HepG2 (cell line): ENCODE measurements around the gene C2CD2. TPM values are rescaled to one million over a fixed set of nuclear protein-coding genes. Genes with fewer than 3 reads are reported as not detected.

ENCODE experiments used
- ATAC-seq: fragments of 200-7000 bp; cut with Tn5 transposase; 3 replicates; pipeline ENCODE4 v1.9.1; 2020; ENCODE audit warnings: mild to moderate bottlenecking, moderate library complexity
- BruUV-seq: library from RNA; stranded (reverse); fragments of 400-500 nt; replicated peaks from 2 replicates; lab custom pipeline; 2021; lab: Mats Ljungman, UMichigan
- CTCF ChIA-PET: fragments of 300-600 bp; formaldehyde crosslinking; extraction: SDS; loops from one replicate; lab custom pipeline; 2021; ENCODE audit warnings: low total read pairs, inconsistent platforms, low intra/inter-chr PET ratio; lab: Yijun Ruan, JAX
- POLR2A ChIA-PET: fragments of 350-600 bp; sonication (Branson Sonifier 250); formaldehyde crosslinking; loops from one replicate; lab custom pipeline; 2020; ENCODE audit warnings: antibody characterized with exemption, inconsistent platforms; lab: Yijun Ruan, JAX
- DNase-seq: peaks from one replicate; pipeline ENCODE4 v3.0.0-alpha.2; 2015; ENCODE audit warnings: low spot score
- FAIRE-seq: peaks from 3 replicates; lab custom pipeline; 2011; peaks lifted over from hg19 to GRCh38; lab: Jason Lieb, UNC
- H2AFZ ChIP-seq: one replicate; pipeline ENCODE4 v1.6.1; 2011; ENCODE audit warnings: low read length, inconsistent platforms
- H3K27ac ChIP-seq: fragments of 300-600 bp; 3 replicates; pipeline ENCODE4 v1.8.0; 2011; ENCODE audit warnings: mixed run types, mild to moderate bottlenecking, mixed read lengths, low read length, inconsistent platforms; ENCODE audit not compliant: insufficient read depth; ENCODE audit errors: extremely low read length
- H3K27me3 ChIP-seq, 2 experiments: fragments of 200-600 bp in 1 of 2; 2 replicates in 1 of 2; 3 replicates in 1 of 2; pipeline versions ENCODE4 v1.6.0 to v1.8.0; 2011; ENCODE audit warnings: low read length in 2 of 2, mild to moderate bottlenecking in 2 of 2, moderate library complexity in 2 of 2, inconsistent platforms in 1 of 2; ENCODE audit not compliant: insufficient read depth in 2 of 2, control insufficient read depth in 1 of 2
- H3K36me3 ChIP-seq, 2 experiments: fragments of 200-600 bp in 1 of 2; replicated peaks in 1 of 2; 2 replicates in 1 of 2; 3 replicates in 1 of 2; pipeline versions ENCODE4 v1.5.1 to v1.8.0; 2011; ENCODE audit warnings: low read length in 2 of 2, inconsistent platforms in 1 of 2; ENCODE audit not compliant: insufficient read depth in 2 of 2, control insufficient read depth in 1 of 2
- H3K4me1 ChIP-seq: 2 replicates; pipeline ENCODE4 v1.5.1; 2012; ENCODE audit warnings: low read length, inconsistent platforms; ENCODE audit not compliant: insufficient read depth
- H3K4me2 ChIP-seq: 2 replicates; pipeline ENCODE4 v1.6.0; 2011; ENCODE audit warnings: low read depth, low read length, inconsistent platforms
- H3K4me3 ChIP-seq, 3 experiments: fragments of 200-600 bp in 1 of 3; sonication (generic), shearing (Covaris generic) in 1 of 3; replicated peaks in 1 of 3; 2 replicates each; pipeline ENCODE4 v1.5.1; 2011 to 2016; ENCODE audit warnings: low read length in 3 of 3, inconsistent platforms in 2 of 3, low read depth in 2 of 3, mild to moderate bottlenecking in 2 of 3, control low read depth in 1 of 3, mixed read lengths in 1 of 3; ENCODE audit not compliant: insufficient read depth in 1 of 3
- H3K79me2 ChIP-seq: one replicate; pipeline ENCODE4 v1.6.1; 2011; ENCODE audit warnings: low read length, inconsistent platforms; ENCODE audit not compliant: insufficient read depth
- H3K9ac ChIP-seq: 2 replicates; pipeline ENCODE4 v1.6.0; 2011; ENCODE audit warnings: mild to moderate bottlenecking, low read depth, low read length, inconsistent platforms; ENCODE audit not compliant: insufficient read depth
- H3K9me3 ChIP-seq: 2 replicates; pipeline ENCODE4 v1.5.1; 2012; ENCODE audit warnings: mild to moderate bottlenecking, low read length
- H4K20me1 ChIP-seq: 2 replicates; pipeline ENCODE4 v1.6.0; 2011; ENCODE audit warnings: inconsistent platforms, mild to moderate bottlenecking, low read length, moderate library complexity; ENCODE audit not compliant: insufficient read depth
- EEA1 ChIP-seq: sonication (generic); formaldehyde crosslinking; IDR thresholded peaks from 2 replicates; pipeline ENCODE4 v1.5.1; 2020; ENCODE audit warnings: mild to moderate bottlenecking, missing genetic modification reagents, borderline replicate concordance
- IRF9 ChIP-seq: sonication (generic); formaldehyde crosslinking; IDR thresholded peaks from 2 replicates; pipeline ENCODE4 v1.8.0; 2022; ENCODE audit warnings: missing genetic modification reagents, mild to moderate bottlenecking, borderline replicate concordance
- KMT2A ChIP-seq: sonication (generic); formaldehyde crosslinking; IDR thresholded peaks from 2 replicates; pipeline ENCODE4 v1.4.0; 2020; ENCODE audit warnings: missing genetic modification reagents
- MAFK ChIP-seq, 2 experiments: IDR thresholded peaks in 1 of 2; conservative IDR thresholded peaks in 1 of 2; 2 replicates each; pipeline ENCODE4 v1.6.1; 2011; ENCODE audit warnings: improper control_type of control experiment in 2 of 2, low read length in 2 of 2
- MXD4 ChIP-seq: IDR thresholded peaks from 2 replicates; pipeline ENCODE4 v1.6.1; 2016; ENCODE audit warnings: mild to moderate bottlenecking, missing biosample characterization, missing genetic modification reagents
- NFE2L2 ChIP-seq: fragments of 150-350 bp; IDR thresholded peaks from 2 replicates; pipeline ENCODE4 v1.6.1; 2014; ENCODE audit warnings: low read length
- PAWR ChIP-seq: sonication (generic); formaldehyde crosslinking; IDR thresholded peaks from 2 replicates; pipeline ENCODE4 v1.4.0; 2020; ENCODE audit warnings: missing genetic modification reagents, mild to moderate bottlenecking, borderline replicate concordance
- SETDB1 ChIP-seq: sonication (generic); formaldehyde crosslinking; IDR thresholded peaks from 2 replicates; pipeline ENCODE4 v1.5.1; 2020; ENCODE audit warnings: missing genetic modification reagents, mild to moderate bottlenecking, borderline replicate concordance
- TAF15 ChIP-seq: fragments of 200-400 bp; formaldehyde crosslinking; IDR thresholded peaks from one replicate; pipeline ENCODE4 v1.6.1; 2018; ENCODE audit warnings: mild to moderate bottlenecking, low read depth, low read length; ENCODE audit not compliant: poor library complexity, severe bottlenecking
- TBP ChIP-seq: sonication (generic); formaldehyde crosslinking; IDR thresholded peaks from 2 replicates; pipeline ENCODE4 v1.5.0; 2020; ENCODE audit warnings: missing genetic modification reagents
- TFE3 ChIP-seq: IDR thresholded peaks from 2 replicates; pipeline ENCODE4 v1.6.1; 2016
- ZBTB2 ChIP-seq: sonication (generic); formaldehyde crosslinking; IDR thresholded peaks from 2 replicates; pipeline ENCODE4 v1.8.0; 2022; ENCODE audit warnings: low read depth, missing genetic modification reagents
- ZBTB44 ChIP-seq: sonication (generic); formaldehyde crosslinking; IDR thresholded peaks from 2 replicates; pipeline ENCODE4 v1.4.0; 2020; ENCODE audit warnings: missing genetic modification reagents
- ZC3H4 ChIP-seq: sonication (generic); formaldehyde crosslinking; IDR thresholded peaks from 2 replicates; pipeline ENCODE4 v1.4.0; 2020; ENCODE audit warnings: missing genetic modification reagents, borderline replicate concordance
- ZNF205 ChIP-seq: IDR thresholded peaks from 2 replicates; pipeline ENCODE4 v1.6.1; 2018; ENCODE audit warnings: missing biosample characterization, missing genetic modification reagents
- ZNF296 ChIP-seq: sonication (generic); formaldehyde crosslinking; conservative IDR thresholded peaks from 2 replicates; pipeline ENCODE4 v1.5.0; 2020; ENCODE audit warnings: mild to moderate bottlenecking, missing genetic modification reagents
- ZNF354B ChIP-seq: sonication (generic); formaldehyde crosslinking; IDR thresholded peaks from 2 replicates; pipeline ENCODE4 v1.8.0; 2022; ENCODE audit warnings: mild to moderate bottlenecking, missing genetic modification reagents
- ZNF562 ChIP-seq: sonication (generic); formaldehyde crosslinking; IDR thresholded peaks from 2 replicates; pipeline ENCODE4 v1.8.0; 2022; ENCODE audit warnings: missing genetic modification reagents, borderline replicate concordance
- ZNF713 ChIP-seq: sonication (generic); formaldehyde crosslinking; IDR thresholded peaks from 2 replicates; pipeline ENCODE4 v1.4.0; 2020; ENCODE audit warnings: mild to moderate bottlenecking, missing genetic modification reagents
- ZNF883 ChIP-seq: sonication (generic); formaldehyde crosslinking; IDR thresholded peaks from 2 replicates; pipeline ENCODE4 v1.5.1; 2020; ENCODE audit warnings: mild to moderate bottlenecking, missing genetic modification reagents; ENCODE audit errors: not compliant biosample characterization
- WGBS: methylation state at CpG from one replicate; pipeline ENCODE4 v1.1.6; 2017; ENCODE audit warnings: low lambda C conversion rate; 5-methylcytosine and 5-hydroxymethylcytosine counted together
- in situ Hi-C: cut with HindIII; loops from 2 replicates; pipeline ENCODE4 v1.10.0; 2017; ENCODE audit warnings: low pct_unique_long_range_greater_than_20kb; ENCODE audit not compliant: extremely low pct_ligation_motif_present
- intact Hi-C: fragments of 100-400 bp; cut with micrococcal nuclease; formaldehyde crosslinking; loops from one replicate; pipeline ENCODE4 v1.10.0; 2022; ENCODE audit not compliant: unreplicated experiment
- polyA plus RNA-seq, 8 experiments: library from polyadenylated mRNA; depleted of rRNA in 3 of 8; stranded (reverse) in 7 of 8; unstranded in 1 of 8; fragments of >200 nt; fragmentation: Illumina TruSeq in 4 of 8; extraction: Trizol in 4 of 8; gene quantifications; 2 replicates each; pipeline versions ENCODE4 v1.2.1 to v1.2.3, GENCODE V29; 2011 to 2016; ENCODE audit warnings: low read depth in 4 of 8, missing spikeins in 1 of 8, mixed read lengths in 1 of 8; ENCODE audit not compliant: insufficient read depth in 1 of 8
- total RNA-seq, 5 experiments: library from RNA; depleted of rRNA; stranded (reverse); fragments of >200 nt; fragmentation: Illumina TruSeq; extraction: Trizol; gene quantifications; 2 replicates each; pipeline ENCODE4 v1.2.3, GENCODE V29; 2016; ENCODE audit warnings: low read depth in 1 of 5

Gene C2CD2
- total and polyA plus RNA-seq, 2 of the 13 experiments (the other 11 are each of a cell fraction or from before 2014, with no cell fraction given) = 12.5 to 19.7 TPM

GRCh38 chr21:41901099-41901498 is 52.7 kb downstream of the C2CD2 start:
- H3K36me3 ChIP-seq = peaks cover 3 to 33% of the 10 kb centered on the region in 2 experiments; a peak in 3 of 5 replicates
- in situ Hi-C loops = no loop called here
- POLR2A ChIA-PET = no interaction called here

More at GRCh38 chr21:41901099-41901498, 52.7 kb downstream of the C2CD2 start:
- 93% methylated on average over 12 of the region's 12 CpGs for WGBS
- DNase-seq (no peak), ATAC-seq (no peak)
- H3K27ac ChIP-seq = no peak overlapping the region
- H3K4me1 ChIP-seq = no peaks in the 10 kb centered on the region
- TF ChIP-seq IRF9 (CRISPR knock-in tag) (no peak), ZNF562 (CRISPR knock-in tag) (no peak), ZNF205 (CRISPR knock-in tag) (no peak), TFE3 (CRISPR knock-in tag) (no peak), ZNF354B (CRISPR knock-in tag) (no peak), TBP (CRISPR knock-in tag) (no peak), SETDB1 (CRISPR knock-in tag) (no peak), NFE2L2 (no peak), ZBTB2 (no peak), MAFK (conservative IDR thresholded peaks at IDR 0.05 in 1 of 2, IDR thresholded peaks at IDR 0.05 in 1 of 2; ENCODE audit: low read length in 2 of 2) (no peak), KMT2A (no peak), TAF15 (no peak), MXD4 (no peak), ZC3H4 (CRISPR knock-in tag) (no peak), ZNF296 (no peak), ZNF883 (CRISPR knock-in tag) (no peak), ZBTB44 (no peak), EEA1 (no peak), ZNF713 (no peak), PAWR (CRISPR knock-in tag) (no peak)
- TF ChIP-seq, all 625 proteins: peak for 0
- no peaks in the 10 kb centered on the region for H3K79me2 ChIP-seq
- H2AFZ ChIP-seq = no peak overlapping the region
- no peak for FAIRE-seq
- no peak overlapping the region for H3K4me2 ChIP-seq
- no peak overlapping the region for H3K9ac ChIP-seq
- CTCF ChIA-PET = no interaction called here
- BruUV-seq = no TSS peak
- H4K20me1 ChIP-seq = no peaks in the 10 kb centered on the region
- intact Hi-C loops = no loop called here
- no peak overlapping the region for H3K4me3 ChIP-seq
- H3K27me3 ChIP-seq = no peaks in the 10 kb centered on the region
- no peaks in the 10 kb centered on the region for H3K9me3 ChIP-seq
